H1 (cell line): ENCODE data around the gene JOSD2. TPM values are rescaled to one million over a fixed set of nuclear protein-coding genes. Genes with fewer than 3 reads are reported as not detected.

Source experiments
- HDAC2 ChIP-seq, 2 experiments: fragments of 300-600 bp in 1 of 2; sonication (generic) in 1 of 2; IDR thresholded peaks; 2 replicates each; pipeline ENCODE4 v1.6.1; 2011 to 2012; ENCODE audit warnings: low read depth in 2 of 2, low read length in 2 of 2, mild to moderate bottlenecking in 2 of 2, moderate library complexity in 2 of 2, borderline replicate concordance in 1 of 2, inconsistent platforms in 1 of 2
- polyA plus RNA-seq, 7 experiments: library from polyadenylated mRNA; depleted of rRNA in 3 of 7; stranded (reverse) in 5 of 7; unstranded in 2 of 7; fragments of >200 nt in 5 of 7; fragments of 200-250 nt in 2 of 7; gene quantifications; 1 replicate in 5 of 7; 2 replicates in 1 of 7; 4 replicates in 1 of 7; pipeline versions ENCODE4 v1.2.1 to v1.2.3, GENCODE V29; 2011 to 2013; ENCODE audit warnings: missing spikeins in 2 of 7, mixed read lengths in 2 of 7
- total RNA-seq: library from RNA; stranded (reverse); fragmentation: NEBNext Ultra II Directional; extraction: Animal tissue kit (Norgen Biotek cat#: 25700); gene quantifications from 2 replicates; pipeline ENCODE4 v1.2.1, GENCODE V29; 2021

Gene JOSD2
- total and polyA plus RNA-seq, 2 of the 8 experiments (the other 6 are each of a cell fraction or from before 2014, with no cell fraction given), result 1.9 to 6.6 TPM

- no peak for TF ChIP-seq HDAC2 (IDR thresholded peaks at IDR 0.05; ENCODE audit: borderline replicate concordance in 1 of 2, low read depth in 2 of 2, low read length in 2 of 2)
Observed at GRCh38 chr19:50490411-50490811, 20.6 kb downstream of the JOSD2 start (continued).
